Motor neuron (in vitro differentiated cells): Measurements from ENCODE around the gene SPTSSB. TPM values are rescaled to one million over a fixed set of nuclear protein-coding genes. Genes with fewer than 3 reads are reported as not detected.

Source experiments
- ATAC-seq, 8 experiments: fragments of 200-7000 bp; cut with Tn5 transposase; replicated peaks in 6 of 8; 2 replicates each; pipeline ENCODE4 v1.8.0; 2021; ENCODE audit warnings: mild to moderate bottlenecking in 8 of 8, moderate library complexity in 8 of 8
- H3K27ac ChIP-seq, 2 donors: fragments of 250-450 bp; sonication (Bioruptor Pico); 2 replicates each; pipeline ENCODE4 v1.9.0; 2021; ENCODE audit warnings: antibody characterized with exemption in 2 of 2, mild to moderate bottlenecking in 2 of 2, moderate library complexity in 1 of 2
- H3K4me1 ChIP-seq, 2 donors: fragments of 250-450 bp; sonication (Bioruptor Pico); replicated peaks in 1 of 2; 2 replicates each; pipeline ENCODE4 v1.6.1; 2021; ENCODE audit warnings: antibody characterized with exemption in 2 of 2, mild to moderate bottlenecking in 2 of 2, moderate library complexity in 1 of 2
- H3K4me3 ChIP-seq, 5 donors: fragments of 250-450 bp; sonication (Bioruptor Pico); 2 replicates each; pipeline ENCODE4 v1.9.0; 2021; ENCODE audit warnings: antibody characterized with exemption in 5 of 5, mild to moderate bottlenecking in 5 of 5, moderate library complexity in 4 of 5
- WGBS, 10 experiments: fragments of 450-650 bp; shearing (Covaris generic); methylation state at CpG; one replicate each; pipeline ENCODE4 v1.0.0; 2022; 5-methylcytosine and 5-hydroxymethylcytosine counted together
- in situ Hi-C, 9 experiments: fragments of 400-800 bp; cut with MboI; loops; one replicate each; pipeline ENCODE4 v1.15.0; 2021; ENCODE audit warnings: low sequenced_read_pairs in 9 of 9, low pct_unique_long_range_greater_than_20kb in 2 of 9; ENCODE audit not compliant: unreplicated experiment in 9 of 9
- total RNA-seq, 8 experiments: library from RNA; unstranded; fragments of 300-600 nt; gene quantifications; 2 replicates each; pipeline versions ENCODE4 v1.2.3 to v1.2.4, GENCODE V29; 2022

SPTSSB gene
- total RNA-seq, 8 experiments from 2014 or later = 0.52 to 48.0 (median 4.7) TPM; not detected in 1

DNA sequence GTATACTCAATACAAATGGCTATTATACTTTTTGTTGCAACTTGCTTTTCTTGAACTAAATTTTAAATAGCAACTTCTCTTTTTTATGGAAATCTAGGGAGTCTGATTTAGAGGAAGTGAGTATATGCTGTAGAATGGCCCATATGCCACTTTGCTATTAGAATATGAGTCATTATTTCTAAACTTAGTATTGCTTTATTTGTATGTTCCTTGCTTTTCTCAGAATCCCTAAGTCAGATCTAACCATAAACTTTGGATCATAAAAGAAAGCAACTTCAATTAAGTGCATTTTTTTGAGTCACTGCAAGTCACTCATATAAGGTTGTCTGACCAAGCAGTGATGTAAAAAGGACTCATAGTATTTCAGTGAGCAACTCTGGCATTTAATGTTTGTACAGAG is 17.5 kb upstream of the SPTSSB start:
- no peak overlapping the region for H3K4me3 ChIP-seq
- H3K4me1 ChIP-seq = peaks cover 4 to 15% of the 10 kb centered on the region in 2 donors
- ATAC-seq = peak in 1 of 8 experiments; percentile 55
- no peak overlapping the region for H3K27ac ChIP-seq
- in situ Hi-C loops = loop anchor here in 2 of 9 experiments (25.0 kb wide), 1 partner anchor 102 kb away; no protein-coding TSS in a partner anchor

DNA sequence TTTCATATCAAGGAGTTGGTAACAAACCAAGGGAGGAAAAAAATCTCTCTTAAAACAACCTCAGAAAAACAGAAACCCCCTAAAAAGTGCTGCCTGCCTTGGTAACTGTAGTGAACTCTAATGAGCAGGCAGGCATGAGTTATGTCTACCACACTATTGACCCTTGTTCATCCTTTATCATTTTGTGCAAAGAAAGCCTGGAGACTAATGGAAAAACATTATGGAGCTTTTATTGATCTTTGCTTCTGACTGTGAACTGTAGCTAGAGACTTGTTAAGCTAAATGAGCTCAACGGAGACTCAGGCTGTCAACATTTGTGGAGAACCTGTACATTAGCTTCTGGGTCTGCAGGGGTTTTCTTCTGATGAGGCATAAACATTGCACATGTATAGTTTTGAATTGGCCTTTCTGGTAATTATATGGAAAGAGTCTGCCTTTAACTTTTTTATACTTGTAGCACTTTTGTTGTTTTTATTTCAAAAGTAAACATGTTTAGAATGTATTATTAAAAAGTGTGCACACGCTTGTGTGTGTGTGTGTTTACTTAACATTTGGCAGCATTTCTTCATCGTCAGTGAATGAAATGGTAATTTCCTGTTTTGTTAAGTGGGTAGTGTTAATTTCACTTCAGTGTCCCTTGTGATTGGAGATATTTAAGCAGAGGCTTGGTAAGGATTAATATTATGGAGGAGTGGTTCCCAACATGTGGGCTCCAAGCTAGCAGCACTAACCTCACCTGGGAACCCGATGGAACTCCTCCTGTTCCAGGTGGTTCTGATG is 15.9 kb upstream of the SPTSSB start:
- in situ Hi-C loops = loop anchor here in 2 of 9 experiments (25.0 kb wide), 1 partner anchor 100 kb away; no protein-coding TSS in a partner anchor
- ATAC-seq = peak in 5 of 8 experiments; percentile 47 to 95 (median 57)
- WGBS, 10 experiments = 21 to 83% (median 64%) methylated on average over 2 to 4 of the region's 4 CpGs; no CpG with 5 or more reads in 2 of the 10 experiments
- H3K4me3 ChIP-seq = no peak overlapping the region
- H3K4me1 ChIP-seq = peaks cover 8 to 22% of the 10 kb centered on the region in 2 donors
- H3K27ac ChIP-seq = no peak overlapping the region

DNA sequence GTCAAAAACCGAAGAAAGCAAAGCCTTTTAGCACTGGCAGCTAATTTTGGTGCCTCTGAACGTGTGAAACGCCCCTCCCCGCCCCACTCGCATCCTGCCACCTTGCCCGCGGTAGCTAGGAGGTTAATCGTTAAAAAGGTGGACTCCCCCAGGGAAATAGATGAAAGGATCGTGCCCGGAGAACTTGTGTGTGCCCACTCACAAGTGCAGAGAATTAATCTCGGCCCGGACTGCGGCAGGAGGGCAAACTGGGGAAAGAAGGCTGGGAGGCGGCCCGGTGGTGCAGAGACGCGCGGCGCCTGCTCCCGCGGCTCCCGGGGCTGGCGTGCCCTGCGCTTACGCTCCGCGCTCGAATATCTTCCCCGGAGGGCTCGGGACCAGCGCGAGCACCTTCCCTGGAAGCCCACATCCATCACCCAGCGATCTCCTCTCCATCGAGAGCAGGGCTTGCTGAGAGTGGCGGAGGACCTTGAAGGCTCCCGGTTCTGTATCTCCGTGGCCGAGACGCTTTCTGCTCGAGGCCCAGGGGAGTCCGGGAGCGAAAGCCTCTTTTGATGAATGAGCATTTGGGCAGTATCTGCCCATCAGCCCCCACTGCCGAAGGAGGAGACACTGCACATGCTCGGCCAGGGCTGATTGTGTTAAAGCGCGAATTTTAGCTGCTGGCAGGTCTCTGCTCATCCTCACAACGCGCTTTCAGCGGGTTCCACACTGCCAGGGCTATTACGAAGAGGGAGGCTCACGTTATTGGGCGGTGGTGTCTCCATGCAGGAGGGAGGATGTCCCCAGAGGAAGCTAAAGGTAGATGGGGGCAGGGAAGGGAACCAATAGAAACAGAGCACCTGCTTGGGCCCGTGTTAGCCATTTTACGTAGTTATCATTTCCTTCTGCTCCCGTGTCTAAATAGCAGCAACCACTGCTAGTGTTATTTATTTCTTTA is 1.3 kb upstream of the SPTSSB start:
- H3K4me1 ChIP-seq = peaks cover 4% of the 10 kb centered on the region in 2 donors
- in situ Hi-C loops = no loop called here
- peak overlapping the region; percentile 13 to 57 for H3K27ac ChIP-seq
- peak; percentile 74 to 87 (median 77) for ATAC-seq
- H3K4me3 ChIP-seq = peak overlapping the region; percentile 52 to 61 (median 54)
- 0 to 60% (median 10%) methylated on average over 2 to 23 of the region's 55 CpGs; no CpG with 5 or more reads in 1 of the 10 experiments for WGBS, 10 experiments

DNA sequence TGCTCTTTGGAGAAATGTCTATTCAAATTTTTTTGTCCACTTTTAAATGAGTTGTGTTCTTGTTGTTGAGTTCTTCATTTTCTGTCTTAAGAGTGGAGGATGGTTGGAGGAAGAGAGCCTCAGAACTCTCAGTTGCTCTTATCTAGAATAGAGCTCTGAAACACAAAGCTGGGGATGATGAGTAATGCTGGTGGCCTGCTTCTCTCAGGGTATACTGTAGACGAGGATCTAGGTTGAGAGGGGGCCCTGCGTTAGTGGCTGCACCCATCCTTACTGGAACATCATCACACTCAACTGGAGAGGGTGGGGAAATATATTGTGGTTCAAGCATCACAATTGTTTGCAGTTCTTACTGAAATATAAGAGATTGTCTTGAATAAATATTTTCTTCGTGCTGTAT is 1.8 kb downstream of the SPTSSB start:
- Histone ChIP-seq H3K4me1 (peaks cover 4% of the 10 kb centered on the region in 2 donors), H3K4me3 (no peak overlapping the region), H3K27ac (no peak overlapping the region)
- no peak for ATAC-seq
- WGBS, 10 experiments = 0 to 63% (median 42%) methylated on average over 1 to 3 of the region's 3 CpGs; no CpG with 5 or more reads in 2 of the 10 experiments
- in situ Hi-C loops = no loop called here

DNA sequence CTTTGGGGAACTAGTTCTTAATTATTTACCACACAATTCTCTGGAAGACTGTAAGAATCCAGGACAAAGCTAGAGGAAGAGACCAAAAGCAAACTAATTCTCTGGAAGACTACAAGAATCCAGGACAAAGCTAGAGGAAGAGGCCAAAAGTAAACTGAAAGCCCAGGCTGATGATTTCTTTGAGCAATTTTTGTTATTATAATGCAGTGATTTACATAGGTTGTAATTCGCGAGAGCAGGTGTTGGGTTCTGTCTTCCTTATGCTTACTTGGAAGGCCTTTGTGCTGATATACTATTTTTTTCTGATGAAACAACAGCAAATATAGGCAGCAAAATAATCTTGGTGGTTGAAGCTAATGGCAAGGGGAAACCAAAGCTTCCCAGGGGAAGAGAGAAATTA is 5.2 kb downstream of the SPTSSB start:
- no peak for ATAC-seq
- no peaks in the 10 kb centered on the region for H3K4me1 ChIP-seq
- no peak overlapping the region for H3K4me3 ChIP-seq
- in situ Hi-C loops = no loop called here
- H3K27ac ChIP-seq = no peak overlapping the region
- WGBS, 10 experiments = 23 to 90% (median 40%) methylated on average over 2 of the region's 2 CpGs; no CpG with 5 or more reads in 3 of the 10 experiments

DNA sequence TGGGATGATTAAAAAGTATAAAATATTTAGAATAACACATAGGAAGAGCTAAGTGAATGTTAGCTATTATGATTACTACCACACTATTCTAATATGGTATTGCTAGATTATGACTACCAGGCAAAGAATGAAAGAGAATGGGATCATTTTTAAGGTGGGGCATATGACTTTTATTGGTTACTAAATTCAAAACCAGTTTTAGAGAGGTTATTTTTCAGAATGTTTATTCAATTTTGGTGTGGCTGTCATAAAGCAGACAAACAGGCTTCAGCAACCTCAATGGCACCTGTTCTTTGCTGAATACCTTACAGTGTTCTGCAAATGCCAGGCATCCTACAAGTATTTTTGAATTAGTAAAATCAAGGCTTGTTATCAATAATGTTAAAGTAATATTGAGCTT is 12.8 kb downstream of the SPTSSB start:
- in situ Hi-C loops = no loop called here

DNA sequence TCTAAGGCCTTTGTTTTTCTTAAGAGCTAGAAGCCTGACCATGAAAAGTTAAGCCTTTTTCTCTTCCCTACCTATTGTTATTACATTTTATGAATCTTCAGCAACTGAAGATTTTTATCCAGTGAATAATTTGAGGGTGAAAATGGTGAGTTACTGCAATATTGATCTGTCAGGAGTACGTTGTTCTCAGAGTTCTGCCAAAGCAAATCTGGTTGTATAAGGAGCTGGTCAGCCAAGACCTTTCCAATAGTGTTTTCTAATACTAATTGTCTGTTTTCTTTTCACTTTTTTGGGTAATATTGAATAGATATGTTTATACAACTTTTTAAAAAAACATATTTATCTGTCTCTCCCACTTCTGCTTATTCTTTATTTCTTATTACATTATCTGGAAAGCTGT is 15.0 kb downstream of the SPTSSB start:
- Histone ChIP-seq H3K4me3 (no peak overlapping the region), H3K4me1 (no peaks in the 10 kb centered on the region), H3K27ac (no peak overlapping the region)
- ATAC-seq = no peak
- in situ Hi-C loops = no loop called here
- 13 to 90% (median 60%) methylated on average over 1 of the region's 1 CpG; no CpG with 5 or more reads in 3 of the 10 experiments for WGBS, 10 experiments

More for the DNA sequence above, 12.8 kb downstream of the SPTSSB start:
- no peaks in the 10 kb centered on the region for H3K4me1 ChIP-seq
- H3K4me3 ChIP-seq = no peak overlapping the region
- H3K27ac ChIP-seq = no peak overlapping the region
- ATAC-seq = no peak

DNA sequence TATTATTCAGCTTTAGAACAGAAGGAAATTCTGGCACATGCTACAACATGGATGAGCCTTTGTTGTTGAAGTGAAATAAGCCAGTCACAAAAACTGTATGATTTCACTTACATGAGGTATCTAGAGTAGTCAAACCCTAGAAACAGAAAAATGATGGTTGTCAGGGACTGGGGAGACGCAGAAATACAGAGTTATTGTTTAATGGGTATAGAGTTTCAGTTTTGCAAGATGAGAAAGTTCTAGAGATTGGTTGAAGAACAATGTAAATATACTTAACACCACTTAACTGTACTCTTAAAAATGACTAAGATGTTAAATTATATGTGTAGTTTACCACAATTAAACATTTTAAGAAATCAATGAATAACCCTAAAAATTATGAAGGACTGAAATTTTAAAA is 15.8 kb downstream of the SPTSSB start:
- in situ Hi-C loops = no loop called here
- no peaks in the 10 kb centered on the region for H3K4me1 ChIP-seq
- no peak overlapping the region for H3K4me3 ChIP-seq
- no peak overlapping the region for H3K27ac ChIP-seq
- no peak for ATAC-seq
- 25 to 100% (median 72%) methylated on average over 1 of the region's 1 CpG; no CpG with 5 or more reads in 2 of the 10 experiments for WGBS, 10 experiments

DNA sequence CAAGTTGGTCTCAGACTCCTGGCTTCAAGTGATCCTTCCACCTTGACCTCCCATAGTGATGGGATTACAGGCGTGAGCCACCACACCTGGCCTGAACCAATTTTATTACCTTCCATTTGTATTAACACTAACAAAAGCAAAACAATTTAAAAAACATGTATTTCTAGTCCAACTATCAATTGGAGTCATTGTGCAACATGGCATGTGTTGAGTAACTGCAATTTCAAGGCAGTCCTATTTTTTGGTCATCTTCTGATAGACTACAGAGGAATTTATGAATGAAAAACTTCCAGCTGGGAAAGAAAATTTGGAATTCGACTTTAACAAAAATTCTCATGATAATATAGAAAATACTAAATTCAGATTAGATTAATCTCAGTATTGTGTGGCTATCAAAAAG is 16.8 kb downstream of the SPTSSB start:
- ATAC-seq = no peak
- H3K4me1 ChIP-seq = no peaks in the 10 kb centered on the region
- WGBS, 10 experiments = 0 to 100% (median 69%) methylated on average over 1 to 2 of the region's 2 CpGs; no CpG with 5 or more reads in 1 of the 10 experiments
- H3K27ac ChIP-seq = no peak overlapping the region
- in situ Hi-C loops = no loop called here
- no peak overlapping the region for H3K4me3 ChIP-seq

DNA sequence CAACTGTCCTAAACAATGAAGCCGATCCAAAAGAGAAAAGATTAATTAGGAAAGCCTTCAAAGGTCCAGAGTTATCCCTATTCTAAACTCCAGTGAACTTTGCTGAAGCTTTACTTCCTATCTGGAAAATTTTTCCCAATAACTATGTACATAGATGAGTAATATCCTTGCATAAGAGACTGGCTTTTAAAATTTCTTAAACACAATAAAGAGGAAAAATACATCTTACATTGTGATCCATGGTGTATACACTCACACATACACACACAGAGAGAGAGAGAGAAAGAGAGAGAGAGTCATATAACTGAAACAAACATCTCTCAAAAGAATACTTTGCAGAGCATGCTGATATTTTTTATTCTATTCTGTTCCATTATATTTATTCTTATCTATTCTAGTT is 20.0 kb downstream of the SPTSSB start:
- Histone ChIP-seq H3K4me1 (no peaks in the 10 kb centered on the region), H3K27ac (no peak overlapping the region), H3K4me3 (no peak overlapping the region)
- WGBS, 10 experiments = 75 to 100% (median 92%) methylated on average over 1 of the region's 1 CpG; no CpG with 5 or more reads in 4 of the 10 experiments
- no peak for ATAC-seq
- in situ Hi-C loops = no loop called here

DNA sequence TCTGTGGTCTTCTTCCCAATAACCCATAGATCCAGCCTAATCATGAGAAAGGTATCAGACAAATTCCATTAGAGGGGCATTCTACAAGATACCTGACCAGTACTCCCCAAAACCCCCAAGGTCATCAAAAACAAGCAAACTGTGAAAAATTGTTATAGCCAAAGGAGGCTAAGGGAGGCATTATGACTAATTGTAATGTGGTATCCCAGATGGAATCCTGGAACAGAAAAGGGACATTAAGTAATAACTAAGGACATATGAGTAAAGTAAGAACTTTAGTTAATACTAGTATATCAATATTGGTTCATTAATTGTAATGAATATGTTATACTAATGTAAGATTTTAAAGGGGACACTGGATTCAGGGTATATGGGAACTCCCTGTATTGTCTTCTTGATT is 20.4 kb downstream of the SPTSSB start:
- ATAC-seq = no peak
- in situ Hi-C loops = no loop called here
- Histone ChIP-seq H3K4me3 (no peak overlapping the region), H3K27ac (no peak overlapping the region), H3K4me1 (no peaks in the 10 kb centered on the region)

DNA sequence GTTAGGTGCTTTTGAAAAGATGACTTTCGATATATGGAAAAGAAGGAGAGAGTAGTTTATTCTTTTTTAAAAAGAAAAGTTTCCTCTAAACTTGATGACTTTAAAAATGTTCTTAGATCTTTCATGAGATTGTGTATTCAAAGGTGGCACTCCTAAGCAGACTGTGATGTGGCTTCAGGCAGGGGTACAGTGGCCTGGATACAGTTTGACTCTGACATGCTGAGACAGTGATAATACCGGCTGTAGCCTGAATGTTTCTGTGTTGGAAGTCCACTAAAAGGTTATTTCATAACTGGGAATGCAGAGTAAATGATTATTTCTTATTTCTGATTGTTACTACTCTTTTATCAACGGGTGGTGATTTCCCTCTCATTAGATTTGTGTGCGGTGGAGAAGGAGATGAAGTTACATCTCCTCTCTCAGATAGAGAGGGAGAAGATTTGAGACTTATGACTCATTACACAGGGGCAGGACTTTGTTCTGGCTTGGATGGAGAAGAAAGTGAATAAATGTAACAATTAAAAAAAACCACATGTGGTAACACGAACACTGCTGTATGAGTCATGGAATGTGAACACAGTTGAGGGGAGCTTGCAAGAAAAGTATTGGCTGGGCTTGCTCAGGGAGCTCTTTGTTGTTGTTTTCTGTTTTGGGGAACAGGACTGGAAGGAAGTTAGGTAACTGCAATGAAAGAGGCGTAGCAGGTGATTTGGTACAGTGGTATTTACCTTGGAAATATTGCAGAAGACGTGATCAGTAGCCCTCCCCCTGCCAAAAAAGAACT is 21.6 kb downstream of the SPTSSB start:
- Histone ChIP-seq H3K4me1 (peaks cover 0 to 2% of the 10 kb centered on the region in 2 donors), H3K27ac (no peak overlapping the region), H3K4me3 (no peak overlapping the region)
- 3 to 90% (median 74%) methylated on average over 2 to 7 of the region's 7 CpGs for whole genome bisulfite sequencing, 10 experiments
- in situ Hi-C loops = no loop called here
- ATAC-seq = peak; percentile 45 to 98 (median 68)
